SH-SY5Y (cell line): ENCODE measurements around the gene PPM1E.

Experiments used
- GATA2 ChIP-seq: IDR thresholded peaks from 2 replicates; pipeline ENCODE4 v1.6.1; 2011; ENCODE audit warnings: mild to moderate bottlenecking, low read depth, low read length
- GATA3 ChIP-seq: IDR thresholded peaks from 2 replicates; pipeline ENCODE4 v1.6.1; 2011; ENCODE audit warnings: low read depth, mild to moderate bottlenecking, low read length, moderate library complexity

DNA sequence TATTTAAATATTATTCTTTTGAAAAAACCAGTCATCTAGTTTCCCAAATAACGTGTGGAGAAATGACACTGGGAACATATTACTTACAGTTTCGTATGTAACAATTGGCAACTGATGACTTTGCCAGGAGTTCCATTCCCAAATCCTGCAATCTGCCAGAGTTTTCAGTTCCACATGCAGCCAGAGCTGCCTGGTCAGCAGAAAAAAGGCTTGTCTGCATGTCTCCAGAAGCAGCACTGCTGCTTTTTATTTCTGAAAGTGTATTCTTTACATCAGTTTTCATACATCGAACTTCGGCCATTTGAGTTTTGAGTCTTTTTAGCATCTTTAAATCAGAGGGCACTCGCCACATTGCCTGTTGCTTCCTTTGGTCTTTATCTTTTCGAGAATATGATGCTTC is 272.7 kb downstream of the PPM1E start:
- no peak for TF ChIP-seq GATA2
- no peak for TF ChIP-seq GATA3
